Endothelial cell of umbilical vein (primary cell): ENCODE measurements around the gene CSH2. TPM values are rescaled to one million over a fixed set of nuclear protein-coding genes. Genes with fewer than 3 reads are reported as not detected.

Source experiments
- BruUV-seq: library from RNA; stranded (reverse); fragments of 400-500 nt; replicated peaks from 2 replicates; lab custom pipeline; 2021; lab: Mats Ljungman, UMichigan
- CTCF ChIA-PET: fragments of 300-600, 350-600 bp; sonication (Branson Sonifier 250); formaldehyde crosslinking; loops from one replicate; lab custom pipeline; 2021; ENCODE audit warnings: antibody characterized with exemption, inconsistent platforms; lab: Charles Lee
- POLR2A ChIA-PET: fragments of 300-600, 350-600 bp; sonication (Branson Sonifier 250); formaldehyde crosslinking; loops from one replicate; lab custom pipeline; 2021; ENCODE audit warnings: antibody characterized with exemption, inconsistent platforms; lab: Charles Lee
- DNase-seq: peaks from one replicate; pipeline ENCODE4 v3.0.0-alpha.2; 2011; ENCODE audit warnings: low read depth, low spot score
- FAIRE-seq: peaks from 2 replicates; lab custom pipeline; 2011; peaks lifted over from hg19 to GRCh38; lab: Jason Lieb, UNC
- H2AFZ ChIP-seq: 2 replicates; pipeline ENCODE4 v1.6.0; 2012; ENCODE audit warnings: low read depth, low read length, control low read depth, inconsistent platforms
- H3K27ac ChIP-seq: 2 replicates; pipeline ENCODE4 v1.5.1; 2011; ENCODE audit warnings: low read depth, mild to moderate bottlenecking, control low read depth, low read length, moderate library complexity; ENCODE audit not compliant: insufficient read depth
- H3K27me3 ChIP-seq, 2 experiments: 2 replicates each; pipeline versions ENCODE4 v1.6.0 to v1.6.1; 2011; ENCODE audit warnings: low read length in 2 of 2, mixed read lengths in 1 of 2; ENCODE audit not compliant: control insufficient read depth in 2 of 2, insufficient read depth in 2 of 2
- H3K36me3 ChIP-seq, 2 experiments: 2 replicates in 1 of 2; 3 replicates in 1 of 2; pipeline ENCODE4 v1.5.1; 2011; ENCODE audit warnings: low read length in 2 of 2, mild to moderate bottlenecking in 1 of 2, moderate library complexity in 1 of 2; ENCODE audit not compliant: control insufficient read depth in 2 of 2, insufficient read depth in 2 of 2; ENCODE audit errors: extremely low read depth in 1 of 2
- H3K4me1 ChIP-seq: 3 replicates; pipeline ENCODE4 v1.5.1; 2011; ENCODE audit warnings: mild to moderate bottlenecking, low read length; ENCODE audit not compliant: control insufficient read depth, insufficient read depth; ENCODE audit errors: extremely low read depth
- H3K4me2 ChIP-seq: 2 replicates; pipeline ENCODE4 v1.6.1; 2011; ENCODE audit warnings: low read length, control low read depth, mixed read lengths; ENCODE audit not compliant: insufficient read depth
- H3K4me3 ChIP-seq, 3 experiments: fragments of 200-600 bp in 1 of 3; sonication (generic), shearing (Covaris generic) in 1 of 3; replicated peaks in 1 of 3; 2 replicates each; pipeline ENCODE4 v1.5.1; 2011 to 2016; ENCODE audit warnings: control low read depth in 3 of 3, low read length in 3 of 3, mild to moderate bottlenecking in 2 of 3, inconsistent platforms in 1 of 3, low read depth in 1 of 3, moderate library complexity in 1 of 3; ENCODE audit not compliant: insufficient read depth in 1 of 3
- H3K79me2 ChIP-seq: 2 replicates; pipeline ENCODE4 v1.6.0; 2012; ENCODE audit warnings: low read length, inconsistent platforms; ENCODE audit not compliant: control insufficient read depth, insufficient read depth
- H3K9ac ChIP-seq: replicated peaks from 2 replicates; pipeline ENCODE3; 2011; ENCODE audit warnings: low read length, control low read depth; ENCODE audit not compliant: insufficient read depth; ENCODE audit errors: extremely low read depth
- H3K9me1 ChIP-seq: replicated peaks from 3 replicates; pipeline ENCODE4 v1.6.0; 2011; ENCODE audit warnings: mild to moderate bottlenecking, low read length; ENCODE audit not compliant: control insufficient read depth, insufficient read depth; ENCODE audit errors: extremely low read depth
- H3K9me3 ChIP-seq: replicated peaks from 2 replicates; pipeline ENCODE4 v1.5.1; 2012; ENCODE audit warnings: low read length, inconsistent platforms; ENCODE audit not compliant: control insufficient read depth, insufficient read depth
- H4K20me1 ChIP-seq: replicated peaks from 2 replicates; pipeline ENCODE3; 2011; ENCODE audit warnings: mild to moderate bottlenecking, low read length; ENCODE audit not compliant: control insufficient read depth, insufficient read depth; ENCODE audit errors: extremely low read depth
- CTCF ChIP-seq, 2 donors: IDR thresholded peaks; 1 replicate in 1 of 2; 2 replicates in 1 of 2; pipeline ENCODE4 v1.5.1; 2011; ENCODE audit warnings: low read length in 2 of 2, mild to moderate bottlenecking in 2 of 2, moderate library complexity in 2 of 2, control low read depth in 1 of 2, inconsistent platforms in 1 of 2, low read depth in 1 of 2; ENCODE audit not compliant: insufficient read depth in 1 of 2; ENCODE audit errors: extremely low read depth in 1 of 2
- EZH2 ChIP-seq: IDR thresholded peaks from 2 replicates; pipeline ENCODE4 v1.6.1; 2012; ENCODE audit warnings: borderline replicate concordance, low read depth, mild to moderate bottlenecking, moderate library complexity, low read length, inconsistent platforms; ENCODE audit not compliant: severe bottlenecking
- FOS ChIP-seq: IDR thresholded peaks from 2 replicates; pipeline ENCODE4 v1.6.1; 2011; ENCODE audit warnings: mild to moderate bottlenecking, low read length, moderate library complexity, borderline replicate concordance; ENCODE audit not compliant: insufficient read depth
- GATA2 ChIP-seq: IDR thresholded peaks from 2 replicates; pipeline ENCODE4 v1.7.0; 2011; ENCODE audit warnings: low read depth, mild to moderate bottlenecking, moderate library complexity, mixed read lengths, low read length; ENCODE audit not compliant: insufficient read length, insufficient read depth
- JUN ChIP-seq: IDR thresholded peaks from 2 replicates; pipeline ENCODE4 v1.6.1; 2011; ENCODE audit warnings: borderline replicate concordance, low read depth; ENCODE audit not compliant: insufficient read length, insufficient read depth
- MAX ChIP-seq: IDR thresholded peaks from 2 replicates; pipeline ENCODE4 v1.6.1; 2011; ENCODE audit not compliant: insufficient read depth, insufficient read length
- MYC ChIP-seq: IDR thresholded peaks from one replicate; pipeline ENCODE4 v1.6.1; 2011; ENCODE audit warnings: mild to moderate bottlenecking, low read depth, low read length
- POLR2A ChIP-seq: IDR thresholded peaks from 2 replicates; pipeline ENCODE4 v1.6.1; 2012; ENCODE audit warnings: low read depth, mild to moderate bottlenecking, control low read depth, low read length
- POLR2AphosphoS5 ChIP-seq: IDR thresholded peaks from 2 replicates; pipeline ENCODE4 v1.6.1; 2012; ENCODE audit warnings: low read depth, mild to moderate bottlenecking, control low read depth, low read length, moderate library complexity; ENCODE audit not compliant: insufficient read depth
- dilution Hi-C: fragments of 300-500 bp; cut with MboI; formaldehyde crosslinking; loops from one replicate; pipeline ENCODE4 v1.15.0; 2019; ENCODE audit warnings: low sequenced_read_pairs; ENCODE audit not compliant: extremely low pct_ligation_motif_present
- intact Hi-C: fragments of 100-400 bp; cut with micrococcal nuclease; formaldehyde crosslinking; loops from one replicate; pipeline ENCODE4 v1.10.0; 2022
- polyA plus RNA-seq, 4 experiments: library from polyadenylated mRNA; depleted of rRNA in 3 of 4; stranded (reverse) in 3 of 4; unstranded in 1 of 4; fragments of >200 nt; gene quantifications; 2 replicates each; pipeline versions ENCODE4 v1.2.1 to v1.2.3, GENCODE V29; 2011 to 2012; ENCODE audit warnings: missing spikeins in 1 of 4
- total RNA-seq: library from RNA; stranded (reverse); gene quantifications from 2 replicates; pipeline ENCODE4 v1.2.3, GENCODE V29; 2021

Gene CSH2
- total and polyA plus RNA-seq, 2 donors (not counting 3 experiments of a cell fraction or from before 2014, with no cell fraction given) = not detected

- Histone ChIP-seq H3K4me3 (no peak overlapping the region), H3K27ac (no peak overlapping the region), H3K79me2 (peaks cover 35% of the 10 kb centered on the region), H3K9me3 (no peaks in the 10 kb centered on the region), H3K4me1 (peaks cover 19% of the 10 kb centered on the region), H3K27me3 (no peaks in the 10 kb centered on the region), H3K4me2 (no peak overlapping the region), H4K20me1 (no peaks in the 10 kb centered on the region), H3K9ac (no peak overlapping the region), H3K9me1 (no peaks in the 10 kb centered on the region), H3K36me3 (peaks cover 44 to 50% of the 10 kb centered on the region in 2 experiments), H2AFZ (no peak overlapping the region)
- intact Hi-C loops = loop anchor here (10.0 kb wide), 1 partner anchor 1249 kb away; no protein-coding TSS in a partner anchor
- dilution Hi-C loops = no loop called here
- no TSS peak for BruUV-seq
- POLR2A ChIA-PET = no interaction called here
- no peak for FAIRE-seq
- CTCF ChIA-PET = interaction anchor here (0.9 kb wide), 1 partner anchor 11 kb away, joined by 3 read pairs; no protein-coding TSS in a partner anchor
- TF ChIP-seq POLR2AphosphoS5 = no peak
- TF ChIP-seq MYC = no peak
- no peak for TF ChIP-seq JUN
- TF ChIP-seq GATA2 = no peak
- TF ChIP-seq EZH2 = no peak
- no peak for TF ChIP-seq FOS
- TF ChIP-seq MAX = no peak
- no peak for TF ChIP-seq POLR2A
- TF ChIP-seq CTCF (IDR thresholded peaks at IDR 0.05; ENCODE audit: extremely low read depth in 1 of 2, insufficient read depth in 1 of 2, low read depth in 1 of 2, low read length in 2 of 2) = no peak
- DNase-seq = no peak
These were observed 49.7 kb downstream of the CSH2 start for GRCh38 chr17:63823659-63824331.
